ENCODE measurements around the gene BRMS1.
A peak's percentile ranks its signal among the peaks of the same experiment; 100 is the strongest.

Gene BRMS1

DNA sequence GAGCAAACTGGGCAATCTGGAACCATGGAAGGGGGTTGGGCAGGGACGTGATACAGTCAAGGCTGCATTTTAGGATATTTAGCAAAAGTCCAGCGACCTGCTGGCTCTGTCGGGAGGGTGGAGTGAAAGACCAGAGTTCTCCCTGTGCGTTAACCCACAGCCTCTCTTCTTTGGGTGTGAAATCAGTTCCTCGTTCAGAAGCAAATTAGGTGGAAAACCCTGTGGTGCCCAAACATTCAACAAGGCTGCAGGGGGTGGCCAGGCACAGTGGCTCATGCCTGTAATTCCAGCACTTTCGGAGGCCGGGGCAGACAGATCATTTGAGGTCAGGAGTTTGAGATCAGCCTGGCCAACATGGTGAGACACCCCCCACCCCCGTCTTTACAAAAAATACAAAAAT lies 47.3 kb downstream of the BRMS1 start:
- DNase-seq = no peak

DNA sequence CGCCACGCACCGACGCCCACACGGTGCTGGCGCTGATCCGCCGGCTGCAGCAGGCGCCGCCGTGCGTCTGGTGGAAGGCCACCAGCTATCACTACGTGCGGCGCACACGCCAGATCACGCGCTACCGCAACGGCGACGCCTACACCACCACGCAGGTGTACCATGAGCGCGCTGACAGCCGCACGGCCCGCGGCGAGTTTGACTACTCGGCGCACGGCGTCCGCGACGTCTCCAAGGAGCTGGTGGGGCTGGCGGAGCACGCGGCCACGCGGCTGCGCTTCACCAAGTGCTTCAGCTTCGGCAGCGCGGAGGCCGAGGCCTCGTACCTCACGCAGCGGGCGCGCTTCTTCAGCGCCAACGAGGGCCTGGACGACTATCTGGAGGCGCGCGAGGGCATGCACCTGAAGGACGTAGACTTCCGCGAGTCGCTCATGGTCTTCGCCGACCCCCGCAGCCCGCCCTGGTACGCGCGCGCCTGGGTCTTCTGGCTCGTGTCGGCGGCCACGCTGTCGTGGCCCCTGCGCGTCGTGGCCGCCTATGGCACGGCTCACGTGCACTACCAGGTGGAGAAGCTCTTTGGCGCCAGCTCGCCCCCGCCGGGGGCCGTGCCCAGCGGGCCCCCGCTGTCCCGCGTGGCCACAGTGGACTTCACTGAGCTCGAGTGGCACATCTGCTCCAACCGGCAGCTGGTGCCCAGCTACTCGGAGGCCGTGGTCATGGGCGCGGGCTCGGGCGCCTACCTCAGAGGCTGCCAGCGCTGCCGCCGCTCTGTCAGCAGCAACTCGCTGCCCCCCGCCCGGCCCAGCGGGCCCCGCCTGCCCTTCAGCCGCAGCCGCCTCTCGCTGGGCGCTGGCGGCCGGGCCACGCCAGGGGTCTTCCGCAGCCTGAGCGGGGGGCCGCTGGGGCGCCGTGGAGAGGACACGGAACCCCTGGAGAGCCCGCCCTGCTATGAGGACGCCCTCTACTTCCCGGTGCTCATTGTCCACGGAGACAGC lies 50.0 kb downstream of the BRMS1 start:
- no peak for DNase-seq

DNA sequence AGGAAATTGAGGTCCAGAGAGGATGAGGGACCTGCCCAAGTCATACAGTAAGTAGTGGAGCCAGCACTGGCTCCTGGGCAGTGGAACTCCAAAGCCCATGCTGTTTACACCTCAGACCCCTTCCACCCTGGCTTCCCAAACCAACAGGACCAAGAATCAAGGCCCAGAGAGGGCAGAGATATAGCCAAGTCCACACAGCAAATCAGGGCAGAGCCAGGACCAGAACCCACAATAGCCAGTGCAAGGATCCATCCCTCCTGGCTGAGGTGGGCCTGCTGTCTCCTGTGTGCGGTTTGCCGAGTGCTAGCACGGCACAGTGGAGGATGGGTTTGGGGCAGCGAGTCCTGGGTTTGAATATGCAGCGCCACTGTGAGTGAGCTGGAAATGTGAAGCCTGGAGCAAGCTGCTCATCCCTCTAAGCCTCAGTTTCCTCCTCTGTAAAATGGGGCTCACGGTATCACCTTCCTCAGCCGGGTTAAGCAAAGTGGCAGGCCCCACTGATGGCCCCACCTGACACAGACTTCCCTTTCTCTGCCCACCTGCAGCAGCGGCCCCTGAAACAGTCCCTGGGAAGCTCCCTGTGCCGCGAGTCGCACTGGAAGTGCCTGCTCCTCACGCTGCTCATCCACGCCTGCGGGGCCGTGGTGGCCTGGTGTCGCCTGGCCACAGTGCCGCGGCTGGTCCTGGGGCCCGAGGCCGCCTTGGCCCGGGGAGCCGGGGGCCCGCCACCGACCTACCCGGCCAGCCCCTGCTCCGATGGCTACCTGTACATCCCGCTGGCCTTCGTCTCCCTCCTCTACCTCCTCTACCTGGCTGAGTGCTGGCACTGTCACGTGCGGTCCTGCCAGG lies 50.9 kb downstream of the BRMS1 start:
- no peak for DNase-seq

DNA sequence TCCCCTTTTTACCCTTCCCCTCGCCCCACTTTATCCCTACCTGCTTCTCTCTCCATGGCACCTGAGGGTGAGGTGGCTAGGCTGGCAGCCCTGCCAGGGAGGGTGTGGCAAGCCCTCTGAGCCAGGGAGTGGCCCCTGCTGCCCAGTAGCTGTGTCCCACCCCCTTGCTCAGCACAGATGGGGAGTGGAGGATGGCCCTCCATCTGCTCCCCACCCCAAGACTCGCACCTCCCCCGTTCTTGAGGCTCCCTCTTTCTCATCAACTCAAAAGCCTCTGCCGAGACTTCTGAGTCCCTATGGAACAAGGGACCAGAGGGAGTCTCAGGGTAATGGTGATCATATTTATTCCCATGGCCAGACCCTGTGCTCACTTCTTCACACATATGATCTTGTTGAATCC lies 51.6 kb downstream of the BRMS1 start:
- no peak for DNase-seq

DNA sequence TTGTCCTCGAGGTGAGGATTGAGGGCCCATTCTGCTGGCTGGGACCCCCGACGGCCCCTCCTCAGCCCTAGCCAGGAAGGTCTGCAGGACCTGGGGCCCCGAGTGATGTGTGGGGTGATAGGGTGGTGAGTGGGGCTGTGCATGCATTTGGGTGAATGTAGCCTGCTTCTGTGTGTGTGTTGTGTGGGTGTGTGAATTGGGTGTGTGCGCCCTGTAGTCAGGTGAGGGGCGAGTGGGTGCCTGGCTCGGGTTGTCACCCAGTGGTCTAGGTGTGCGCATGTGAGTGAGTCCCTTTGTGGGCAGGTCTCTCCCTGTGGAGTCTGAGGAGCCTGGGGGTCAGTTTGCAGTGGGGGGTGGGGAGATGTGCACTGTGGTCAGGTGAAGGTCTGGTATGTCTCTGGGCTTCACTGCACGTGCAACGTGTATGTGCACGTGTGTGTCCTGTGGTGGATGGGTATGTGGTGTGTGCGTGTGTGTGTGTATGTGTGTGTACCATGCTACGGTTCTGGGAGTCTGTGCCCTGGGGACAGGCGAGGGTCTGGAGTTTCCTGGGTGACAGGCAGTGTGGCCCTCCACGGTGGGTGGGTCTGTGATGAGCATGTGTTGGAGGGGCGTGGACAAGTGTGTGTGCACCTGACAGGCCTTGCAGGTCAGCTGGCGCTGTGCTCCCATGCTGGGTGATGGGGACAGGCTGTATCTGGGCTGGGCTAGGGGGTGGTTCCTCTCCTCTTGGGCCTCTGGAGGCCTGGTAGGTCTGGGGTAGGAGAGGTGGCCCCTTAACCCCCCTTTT lies 52.2 kb downstream of the BRMS1 start:
- DNase-seq = no peak

DNA sequence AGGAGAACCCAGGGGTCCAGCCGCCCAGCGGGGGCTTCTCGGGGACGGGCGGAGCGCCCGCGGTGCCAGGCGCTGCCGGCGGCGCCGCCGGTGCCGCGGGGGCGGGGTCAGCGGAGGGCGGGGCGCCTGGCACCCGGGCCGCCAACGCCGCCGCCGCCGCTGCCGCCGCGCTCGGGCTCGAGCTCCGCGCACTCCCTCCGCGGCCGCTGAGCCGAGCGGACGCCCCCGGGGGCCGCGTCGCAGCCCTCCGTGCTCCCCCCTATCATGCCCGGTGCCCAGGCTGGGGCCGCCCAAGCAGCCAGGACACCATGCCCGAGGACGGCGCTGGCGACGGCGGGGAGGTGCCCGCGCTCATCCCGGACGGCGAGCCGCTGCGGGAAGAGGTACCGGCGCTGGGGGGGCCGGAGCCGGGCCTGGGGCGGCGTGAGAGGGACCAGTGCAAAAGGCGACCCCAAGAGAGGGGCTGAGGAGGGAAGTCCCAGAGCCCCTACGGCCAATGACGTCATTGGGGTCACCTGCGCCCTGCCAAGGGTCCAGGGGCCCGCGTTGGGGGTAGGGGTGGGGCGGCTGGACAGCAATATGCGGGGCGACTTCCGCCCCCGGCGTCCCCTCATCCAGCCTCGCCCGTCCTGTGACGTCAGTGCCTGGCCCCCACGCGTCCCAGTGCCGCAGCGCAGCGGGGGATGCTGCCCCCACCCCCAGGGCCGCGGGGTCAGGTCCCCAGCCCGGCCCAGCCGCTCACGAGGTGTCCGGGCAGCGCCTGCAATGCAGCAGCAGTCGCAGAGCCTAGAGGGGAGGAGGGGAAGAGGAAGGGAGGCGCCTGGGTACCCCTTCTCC lies 53.0 kb downstream of the BRMS1 start, which contains the start of gene TMEM151A:
TSS of gene TMEM151A (plus strand) at position 189 of the 837 bp plus-strand sequence. CDS start at position 309, 120 bp downstream.
- DNase-seq = peak in 1 of 2 donors; percentile 34

DNA sequence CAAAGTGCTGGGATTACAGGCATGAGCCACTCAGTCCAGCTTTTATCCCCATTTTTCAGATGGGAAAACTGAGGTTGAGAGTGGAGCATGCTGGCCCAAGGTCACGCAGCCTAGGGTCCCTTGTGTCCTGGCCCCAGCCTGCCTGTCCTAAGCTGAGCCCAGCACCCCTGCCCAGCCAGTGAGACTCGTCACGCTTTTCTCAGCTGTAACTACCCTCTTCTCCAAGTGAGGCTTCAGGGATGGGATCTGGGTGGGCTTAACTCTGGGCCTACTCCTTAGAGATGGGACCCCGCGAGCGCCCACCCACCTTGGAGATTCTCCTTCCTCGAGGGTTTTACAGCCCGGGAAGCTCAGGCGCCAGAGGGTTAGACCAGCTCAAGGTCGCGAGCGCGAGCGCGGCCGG lies 53.6 kb downstream of the BRMS1 start:
- no peak for DNase-seq

DNA sequence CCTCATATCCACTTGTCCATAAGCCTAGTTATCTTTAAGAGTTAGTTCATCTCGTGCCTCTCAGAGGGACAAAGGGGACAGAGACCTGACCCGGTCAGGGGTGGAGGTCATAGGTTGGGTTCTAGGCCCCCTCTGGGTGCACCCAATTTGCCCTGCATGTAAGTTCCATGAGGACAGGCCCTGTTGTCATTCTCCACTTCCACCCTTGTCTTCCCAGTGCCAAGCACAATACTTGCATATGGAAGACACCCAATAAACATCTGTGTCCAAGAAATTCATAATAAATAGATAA lies 54.6 kb downstream of the BRMS1 start:
- no peak for DNase-seq

DNA sequence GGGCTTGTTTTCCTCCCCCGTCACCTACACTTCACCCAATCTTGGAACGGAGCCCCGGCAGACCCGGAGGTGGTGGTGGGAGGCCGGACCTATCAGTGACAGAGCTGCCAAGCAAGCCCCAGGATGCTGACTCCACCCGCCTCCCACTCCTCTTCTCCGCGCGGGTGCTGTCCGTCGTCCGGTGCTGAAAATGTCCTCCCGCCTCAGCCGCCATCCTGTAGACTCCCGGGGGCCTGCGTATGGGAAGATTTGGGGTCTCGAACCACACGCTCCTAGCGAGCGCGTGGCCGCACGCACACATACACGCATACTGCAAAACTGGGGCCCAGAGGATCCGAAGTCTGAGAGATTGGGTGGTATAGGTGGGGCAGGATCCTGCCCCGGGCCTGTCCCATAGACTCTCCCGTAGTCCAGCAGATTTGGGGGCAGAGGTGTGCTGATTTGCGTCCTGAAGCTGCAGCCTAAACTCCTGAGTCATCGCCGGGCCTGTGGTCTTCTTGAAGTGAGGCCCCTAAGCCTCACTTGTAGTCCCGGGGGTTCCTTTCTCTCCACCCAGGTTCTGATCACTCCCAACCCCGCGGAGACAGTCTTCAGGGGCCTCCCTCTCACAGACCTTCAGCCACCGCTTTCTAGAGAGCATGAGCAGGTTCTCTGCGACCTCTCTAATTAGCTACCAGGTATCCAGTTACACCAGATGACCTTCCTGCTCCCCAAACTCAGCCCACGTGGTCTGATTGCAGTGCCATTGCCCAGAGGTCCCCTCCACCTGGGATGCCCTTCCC lies 55.2 kb downstream of the BRMS1 start:
- DNase-seq = peak; percentile 74 to 83

DNA sequence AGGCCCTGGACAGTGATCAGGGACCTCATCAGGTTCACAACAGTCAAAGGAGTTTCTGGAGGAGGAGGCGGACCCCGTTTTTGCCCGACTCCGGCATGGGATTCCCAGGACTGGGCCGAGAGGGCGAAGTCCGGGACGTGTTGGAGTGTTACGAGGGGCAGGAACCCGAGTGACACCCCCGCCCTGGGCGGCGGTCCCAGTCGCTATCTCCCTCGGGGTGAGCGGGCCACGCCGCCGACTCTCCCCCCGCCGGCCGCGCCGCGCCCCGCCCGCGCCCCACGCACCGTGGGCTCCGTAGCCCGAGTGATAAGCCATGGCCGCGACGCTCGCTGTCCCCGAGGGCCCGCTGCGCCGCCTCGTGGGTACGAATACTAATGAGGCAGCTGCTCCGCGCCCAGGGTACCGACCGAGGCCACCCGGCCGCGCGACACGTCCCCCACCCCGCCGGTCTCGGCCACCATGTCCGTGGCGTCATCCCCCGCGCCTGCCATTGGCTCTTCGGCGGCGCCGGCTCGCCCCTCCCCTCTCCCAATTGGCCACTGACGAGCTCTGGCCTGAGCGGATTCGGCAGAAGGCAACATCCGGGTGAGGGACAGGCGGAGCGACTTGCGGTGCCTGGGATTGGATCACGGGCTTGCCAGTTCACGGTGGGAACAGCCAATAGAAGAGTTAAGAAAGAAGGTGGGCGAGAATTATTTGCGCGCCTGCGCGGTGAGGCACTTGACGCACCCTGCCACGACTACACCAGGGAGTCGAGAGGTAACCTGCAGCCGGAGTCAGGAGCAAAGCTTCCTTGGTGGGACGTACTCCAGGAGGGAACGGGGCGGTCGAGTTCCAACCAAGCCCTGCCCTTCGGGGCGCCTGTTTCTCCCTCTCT lies 56.0 kb downstream of the BRMS1 start, which contains the start of gene YIF1A:
TSS of gene YIF1A (minus strand) at position 473 of the 877 bp plus-strand sequence. CDS start at position 315, 158 bp downstream.
- peak; percentile 97 to 99 for DNase-seq

DNA sequence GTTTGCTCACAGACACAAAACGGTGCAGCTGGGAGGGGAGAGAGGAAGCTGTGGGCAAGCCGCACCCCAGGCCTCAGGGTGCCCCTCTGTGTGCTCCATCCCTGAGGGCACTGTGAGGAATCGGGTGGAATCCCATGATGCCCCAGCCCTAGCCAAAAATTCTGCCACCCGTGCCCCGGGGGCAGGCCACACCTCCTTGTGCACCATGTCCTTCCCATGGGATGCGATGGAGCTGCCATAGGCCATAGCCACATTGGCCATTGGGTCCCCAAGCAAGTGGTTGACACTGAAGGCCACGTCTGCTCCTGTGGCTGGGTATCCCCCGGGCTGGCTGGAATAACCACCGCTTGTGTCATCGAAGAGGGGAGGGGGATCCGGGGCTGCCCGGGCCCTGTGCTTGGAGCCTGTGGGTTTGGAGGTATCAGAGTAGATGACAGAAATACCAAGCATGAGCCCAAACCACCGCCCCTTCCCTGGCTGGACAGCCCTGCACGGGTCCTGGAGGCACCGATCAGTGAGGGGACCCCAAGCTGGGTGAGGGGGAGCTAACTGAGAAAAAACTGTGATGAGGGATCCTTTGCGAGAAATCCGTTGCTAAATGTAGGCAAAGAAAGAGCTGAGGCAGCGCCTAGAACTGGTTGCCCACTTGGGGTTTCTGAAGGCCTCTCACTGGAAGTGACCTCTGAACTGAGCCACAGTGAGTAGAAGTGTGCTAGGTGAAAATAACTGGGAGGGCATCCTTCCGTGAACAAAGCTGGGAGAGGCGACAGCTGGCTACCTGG lies 56.8 kb downstream of the BRMS1 start:
- DNase-seq = no peak
